GM10266 (cell line): ENCODE results near the gene TMEM225.

ENCODE experiments used
- DNase-seq: peaks from one replicate; pipeline ENCODE4 v3.0.0; 2012; ENCODE audit errors: extremely low spot score
- CTCF ChIP-seq: IDR thresholded peaks from 2 replicates; pipeline ENCODE4 v1.5.1; 2012; ENCODE audit warnings: mild to moderate bottlenecking, low read depth; ENCODE audit not compliant: control insufficient read depth, insufficient read depth; ENCODE audit errors: missing control alignments

Gene TMEM225

GRCh38 chr11:123885570-123885969 lies at the start of gene TMEM225:
Gene TMEM225 (minus strand): TSS chr11:123885670. CDS start chr11:123885425, 245 bp downstream.
- TF ChIP-seq CTCF, result no peak
- DNase-seq, result no peak

- no peak for TF ChIP-seq CTCF
- DNase-seq, result no peak
These were observed 38.6 kb upstream of the TMEM225 start for GRCh38 chr11:123924027-123924426.

GRCh38 chr11:123920943-123921342 lies 35.5 kb upstream of the TMEM225 start:
- no peak for DNase-seq
- no peak for TF ChIP-seq CTCF

- no peak for DNase-seq
- TF ChIP-seq CTCF, result no peak
These were observed 20.4 kb upstream of the TMEM225 start for GRCh38 chr11:123905826-123906225.

- no peak for DNase-seq
- TF ChIP-seq CTCF, result no peak
These were observed 19.5 kb upstream of the TMEM225 start for GRCh38 chr11:123904932-123905331.

GRCh38 chr11:123903932-123904331 lies 18.5 kb upstream of the TMEM225 start:
- TF ChIP-seq CTCF, result no peak
- DNase-seq, result peak; percentile 11

GRCh38 chr11:123901867-123902266 lies 16.4 kb upstream of the TMEM225 start, which contains the start of gene OR8D4:
Gene OR8D4 (plus strand): TSS chr11:123902167. CDS start chr11:123906432, 4,265 bp downstream.
- no peak for TF ChIP-seq CTCF

More at GRCh38 chr11:123901867-123902266, 16.4 kb upstream of the TMEM225 start, which contains the start of gene OR8D4:
- DNase-seq, result no peak
